HG03439 (cell line): Measurements from ENCODE around the gene CSN3.
"Not testable (repeated sequence)": the region's sequence is repeated elsewhere in the genome, so short reads cannot be mapped to it uniquely, and the experiment has no call there.

Experiments
- ATAC-seq: cut with Tn5 transposase; IDR thresholded peaks from one replicate; pipeline ENCODE4 v1.9.1; 2021; ENCODE audit warnings: mild to moderate bottlenecking, moderate library complexity; ENCODE audit not compliant: unreplicated experiment

CSN3 gene

DNA sequence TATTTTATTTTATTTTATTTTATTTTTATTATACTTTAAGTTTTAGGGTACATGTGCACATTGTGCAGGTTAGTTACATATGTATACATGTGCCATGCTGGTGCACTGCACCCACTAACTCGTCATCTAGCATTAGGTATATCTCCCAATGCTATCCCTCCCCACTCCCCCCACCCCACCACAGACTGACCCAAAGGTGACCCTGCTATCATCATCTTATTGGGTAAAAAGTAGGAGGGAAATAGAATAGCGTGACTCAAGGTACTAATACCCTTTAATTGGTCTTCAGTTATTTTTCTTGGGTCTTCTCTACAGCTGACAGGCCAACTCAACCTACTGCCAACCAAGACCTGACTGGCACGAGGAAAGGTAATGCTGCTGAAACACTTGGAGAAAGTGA is at the start of gene CSN3:
CSN3 (plus strand) TSS at position 301 of the 400 bp plus-strand sequence. CDS start 2,223 bp downstream, outside the sequence.
- ATAC-seq, result not testable (repeated sequence)

DNA sequence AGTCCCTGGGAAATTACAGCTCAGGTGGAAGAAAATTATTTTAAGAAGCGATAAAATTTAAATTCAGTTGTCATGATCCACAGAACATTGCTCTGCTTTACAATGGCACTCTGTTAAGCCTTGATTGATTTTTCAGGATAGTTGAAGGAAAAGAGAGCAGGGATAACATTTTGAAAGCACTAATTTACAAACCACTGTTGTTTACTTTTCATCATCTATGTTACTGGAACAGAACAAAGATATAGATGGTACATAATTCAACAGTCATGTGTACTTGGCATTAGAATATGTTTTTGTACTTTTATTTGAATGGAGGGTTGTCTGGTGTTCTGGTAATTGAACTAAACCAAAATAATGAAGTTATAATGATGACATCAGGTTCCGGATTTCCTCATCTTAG is 49.5 kb upstream of the CSN3 start:
- no peak for ATAC-seq

DNA sequence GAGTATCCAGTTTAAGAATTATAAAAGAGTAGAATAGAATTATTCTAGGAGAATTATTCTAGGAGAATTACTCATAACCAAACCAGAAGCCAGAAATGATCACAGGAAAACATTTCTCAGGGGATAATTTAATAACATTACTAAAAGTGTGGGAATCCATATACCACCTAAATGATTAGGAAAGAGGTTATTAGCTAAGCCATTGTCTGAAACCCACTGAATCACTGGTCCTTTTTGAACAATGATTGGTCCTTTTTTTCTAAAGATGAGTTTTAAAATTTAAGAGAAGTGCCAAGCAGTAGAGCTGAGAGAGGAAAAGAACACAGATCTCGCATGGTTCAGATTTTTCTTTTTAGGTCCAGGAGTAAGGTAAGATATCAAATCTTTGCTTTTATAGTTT is 47.0 kb upstream of the CSN3 start, which contains the start of gene ODAM:
ODAM (plus strand) TSS at position 301 of the 400 bp plus-strand sequence. CDS start 819 bp downstream, outside the sequence.
- ATAC-seq, result no peak

- no peak for ATAC-seq
These were observed 45.5 kb upstream of the CSN3 start for GRCh38 chr4:70196857-70197256.

DNA sequence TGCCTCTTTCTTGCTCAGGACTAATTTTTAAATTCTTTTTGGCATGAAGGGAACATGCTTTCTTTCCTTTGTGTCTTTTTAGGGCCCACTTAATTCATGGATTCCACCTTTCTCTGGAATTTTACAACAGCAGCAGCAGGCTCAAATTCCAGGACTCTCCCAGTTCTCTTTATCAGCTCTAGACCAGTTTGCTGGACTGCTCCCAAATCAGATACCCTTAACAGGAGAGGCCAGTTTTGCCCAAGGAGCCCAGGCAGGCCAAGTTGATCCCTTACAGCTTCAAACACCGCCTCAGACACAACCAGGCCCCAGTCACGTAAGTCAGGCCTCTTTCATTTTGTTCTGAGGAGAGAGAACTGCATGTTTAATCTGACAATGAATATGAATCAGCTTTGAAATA is 44.6 kb upstream of the CSN3 start:
- no peak for ATAC-seq

GRCh38 chr4:70203601-70204000 is 38.8 kb upstream of the CSN3 start:
- ATAC-seq, result no peak

DNA sequence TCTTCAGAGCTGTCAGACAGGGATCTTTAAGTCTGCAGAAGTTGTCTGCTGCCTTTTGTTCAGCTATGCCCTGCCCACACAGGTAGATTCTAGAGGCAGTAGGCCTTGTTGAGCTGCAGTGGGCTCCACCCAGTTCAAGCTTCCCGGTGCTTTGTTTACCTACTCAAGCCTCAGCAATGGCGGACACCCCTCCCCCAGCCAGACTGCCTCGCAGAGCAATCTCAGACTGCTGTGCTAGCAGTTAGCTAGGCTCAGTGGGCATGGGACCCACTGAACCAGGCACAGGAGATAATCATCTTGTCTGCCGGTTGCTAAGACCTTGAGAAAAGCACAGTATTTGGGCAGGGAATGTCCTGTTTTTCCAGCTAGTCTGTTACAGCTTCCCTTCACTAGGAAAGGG is 29.6 kb upstream of the CSN3 start:
- not testable (repeated sequence) for ATAC-seq

DNA sequence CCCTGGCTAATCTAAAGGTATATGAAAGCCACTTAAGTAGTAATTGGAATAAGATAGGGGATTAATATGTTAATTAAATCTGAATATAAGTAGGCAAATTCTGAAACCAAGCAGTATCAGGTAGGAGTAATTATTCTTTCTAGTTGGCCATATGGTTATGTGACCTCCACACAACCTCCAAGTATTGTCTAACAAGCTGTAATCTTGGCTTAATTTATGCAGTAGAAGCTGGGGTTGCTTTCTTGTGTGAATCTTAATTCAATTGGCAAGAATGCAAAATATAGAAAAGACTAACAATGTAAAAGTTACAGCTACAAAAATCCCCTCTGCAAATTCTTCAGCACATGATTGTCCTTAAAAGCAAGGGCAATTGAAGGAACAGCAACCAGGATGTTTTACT is 26.3 kb upstream of the CSN3 start:
- not testable (repeated sequence) for ATAC-seq

GRCh38 chr4:70216550-70216949 is 25.8 kb upstream of the CSN3 start:
- not testable (repeated sequence) for ATAC-seq

GRCh38 chr4:70221389-70221788 is 21.0 kb upstream of the CSN3 start:
- ATAC-seq, result not testable (repeated sequence)

GRCh38 chr4:70221818-70222217 is 20.6 kb upstream of the CSN3 start:
- ATAC-seq, result not testable (repeated sequence)

GRCh38 chr4:70225824-70226223 is 16.6 kb upstream of the CSN3 start, which contains the start of gene FDCSP:
FDCSP (plus strand) TSS chr4:70226124; CDS start chr4:70231195, 5,071 bp downstream.
- no peak for ATAC-seq

DNA sequence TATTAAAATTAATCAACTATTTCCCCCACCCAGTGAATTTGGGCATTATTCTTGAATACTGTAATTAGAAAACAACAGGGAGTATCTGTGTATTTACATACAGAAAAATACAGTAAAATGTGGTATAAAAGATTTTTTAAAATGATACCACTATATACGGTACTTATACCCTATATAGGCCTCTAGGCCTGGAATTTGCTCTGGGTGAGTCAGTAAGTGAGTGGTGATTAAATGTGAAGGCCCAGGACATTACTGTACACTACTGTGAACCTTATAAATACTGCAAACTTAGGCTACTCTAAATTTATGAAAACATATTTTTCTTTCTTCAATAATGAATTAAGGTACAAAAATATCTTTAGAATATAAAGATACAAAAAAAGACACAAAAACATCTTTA is 6.3 kb upstream of the CSN3 start:
- no peak for ATAC-seq

DNA sequence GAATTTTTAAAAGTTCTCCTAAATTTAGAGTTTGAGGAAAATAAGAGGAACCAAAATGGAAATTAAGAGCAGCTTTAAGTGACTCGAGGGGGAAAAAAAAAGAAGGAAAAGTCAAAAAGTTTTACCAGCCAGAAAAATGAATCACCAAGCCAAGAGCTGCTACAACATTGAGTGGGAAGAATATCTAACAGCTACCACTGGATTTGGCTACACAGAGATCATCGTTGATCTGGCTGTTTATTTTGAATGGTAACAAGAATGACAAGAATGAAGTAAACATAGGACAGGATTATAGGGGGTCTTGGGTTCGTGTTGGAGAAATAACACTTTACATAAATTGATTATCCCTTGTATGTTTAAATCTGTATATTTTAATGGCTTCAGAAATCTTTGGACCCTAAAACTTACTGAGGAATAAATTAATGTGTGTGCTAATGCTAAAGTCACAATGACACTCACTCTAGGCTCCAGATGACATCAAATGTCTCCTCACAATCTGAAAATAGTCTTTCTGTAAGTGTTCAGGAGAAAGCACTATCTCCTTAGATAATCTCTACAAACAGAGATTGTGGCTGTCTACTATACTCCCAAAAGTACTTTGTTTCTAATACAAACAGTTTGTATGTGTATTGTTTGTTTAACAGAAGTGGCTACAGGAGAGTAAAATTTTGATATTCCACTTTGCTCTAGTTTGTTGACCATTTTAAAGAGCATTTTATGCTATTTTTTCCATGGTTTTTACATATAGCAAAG is 3.1 kb upstream of the CSN3 start:
- no peak for ATAC-seq

GRCh38 chr4:70239884-70240591 is 2.4 kb upstream of the CSN3 start:
- ATAC-seq, result no peak

GRCh38 chr4:70243091-70243490 is 694 bp downstream of the CSN3 start:
- no peak for ATAC-seq

DNA sequence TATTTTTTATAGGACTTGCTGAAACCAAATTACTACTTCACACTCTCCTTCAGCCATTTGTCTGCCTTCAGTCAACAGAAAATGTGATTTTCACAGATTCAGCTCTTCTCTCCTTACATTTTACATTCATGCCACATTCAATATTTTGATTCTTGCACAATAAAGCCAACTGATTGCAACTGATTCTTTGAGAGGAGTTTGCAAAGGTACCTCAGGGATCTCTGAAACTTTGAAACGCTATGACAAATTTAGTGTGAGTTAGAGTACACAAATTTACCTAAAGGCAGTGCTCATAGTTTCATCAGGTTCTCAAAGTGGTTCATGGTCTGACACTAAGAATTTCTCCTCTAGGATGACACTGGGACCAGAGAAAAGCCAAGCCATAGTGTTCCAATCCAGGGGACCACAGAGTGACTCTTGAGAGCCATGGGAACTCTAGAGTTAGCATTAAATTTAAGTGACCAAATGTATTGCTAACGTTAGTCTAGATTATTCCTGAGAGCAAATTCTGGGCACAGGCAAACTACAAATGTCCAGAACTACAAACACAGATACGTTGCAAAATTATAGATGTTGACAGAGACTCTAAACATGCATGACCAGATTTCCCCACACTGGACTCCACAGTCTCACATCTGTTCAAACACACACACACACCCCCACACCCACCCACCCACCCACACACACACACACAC is 9.0 kb downstream of the CSN3 start:
- ATAC-seq, result no peak

- ATAC-seq, result no peak
These were observed 9.5 kb downstream of the CSN3 start for GRCh38 chr4:70251945-70252277.

- no peak for ATAC-seq
These were observed 27.3 kb downstream of the CSN3 start for GRCh38 chr4:70269674-70270073.

DNA sequence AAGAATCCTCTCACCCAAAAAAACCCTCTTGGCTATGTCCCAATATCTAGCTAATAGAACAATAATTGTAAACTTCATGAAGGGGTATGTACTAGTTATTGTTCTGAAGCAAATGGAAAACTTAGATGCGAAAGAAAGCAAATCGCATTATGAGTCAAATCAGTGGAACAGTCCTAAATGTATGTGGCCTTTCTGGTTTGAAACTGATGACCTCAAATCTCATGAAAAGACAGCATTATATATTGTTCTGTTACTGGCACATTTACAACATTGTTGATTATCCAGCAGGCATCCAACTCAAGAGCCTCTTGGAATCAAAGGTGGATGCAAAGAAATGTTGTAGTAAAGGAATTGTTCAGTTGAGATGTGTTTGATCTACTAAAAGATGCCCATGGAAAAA is 34.7 kb downstream of the CSN3 start:
- no peak for ATAC-seq

DNA sequence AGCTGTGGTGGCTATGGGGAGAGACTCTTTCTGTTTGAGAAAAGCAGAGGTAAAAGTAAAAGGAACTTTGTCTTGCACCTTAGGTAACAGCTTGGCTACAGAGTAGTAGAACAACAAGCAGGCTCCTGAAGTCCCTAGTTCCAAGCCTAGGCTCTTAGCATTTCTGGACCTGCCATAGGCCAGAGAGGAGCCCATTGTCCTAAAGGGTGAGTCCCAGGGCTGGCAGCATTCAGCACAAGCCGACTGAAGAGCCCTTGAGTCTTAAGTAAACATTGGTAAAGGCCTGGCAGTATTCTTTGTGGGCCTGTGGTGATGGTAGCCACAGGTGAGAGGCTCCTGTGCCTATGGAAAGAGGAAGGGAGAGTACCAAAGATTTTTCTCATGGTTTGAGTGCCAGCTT is 38.2 kb downstream of the CSN3 start:
- ATAC-seq, result no peak

DNA sequence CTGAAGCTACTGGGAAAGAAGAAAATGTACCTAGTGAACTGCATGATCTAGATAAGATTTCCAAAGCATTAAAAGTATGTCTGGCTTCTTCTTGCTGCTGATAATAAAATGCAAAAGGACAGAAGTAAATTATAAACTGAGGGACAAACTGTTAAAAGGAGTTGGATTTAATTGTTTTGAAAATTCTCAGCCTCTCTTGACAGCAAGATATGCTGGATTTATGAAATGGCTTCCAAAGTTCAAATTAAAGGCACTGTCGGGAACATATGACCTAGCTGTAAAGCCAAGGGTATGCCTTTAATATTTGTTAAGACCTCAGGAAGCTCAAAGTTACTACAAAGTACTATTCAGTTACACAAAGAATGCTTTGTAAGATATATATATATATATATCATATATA is 46.3 kb downstream of the CSN3 start:
- ATAC-seq, result no peak
